Mucosa of gallbladder (tissue), 1 donor: ENCODE measurements around the gene BORCS8. TPM values are rescaled to one million over a fixed set of nuclear protein-coding genes. Genes with fewer than 3 reads are reported as not detected.
A peak's percentile ranks its signal among the peaks of the same experiment; 100 is the strongest.
"Not testable (repeated sequence)": the region's sequence is repeated elsewhere in the genome, so short reads cannot be mapped to it uniquely, and the experiment has no call there.

Experiments
- DNase-seq: peaks from one replicate; pipeline ENCODE4 v3.0.0-alpha.2; 2020; ENCODE audit warnings: low spot score
- total RNA-seq: library from RNA; stranded (reverse); gene quantifications from one replicate; pipeline ENCODE4 v1.2.1, GENCODE V29; 2021
- donor health status: DM: no; HTN: no; CAD: no.

The BORCS8 gene
- total RNA-seq: 29.8 TPM

- peak; percentile 100 for DNase-seq
Measured at GRCh38 chr19:19192078-19192882, at the start of gene BORCS8, which contains the start of gene RFXANK. TSS of gene BORCS8 (minus strand) at chr19:19192152. CDS start at chr19:19192117, 35 bp downstream. TSS of gene RFXANK (plus strand) at chr19:19192258. CDS start at chr19:19193947, 1,689 bp downstream.

- DNase-seq: no peak
Measured at GRCh38 chr19:19240476-19240875, 48.5 kb upstream of the BORCS8 start.

GRCh38 chr19:19239675-19240074, 47.7 kb upstream of the BORCS8 start:
- no peak for DNase-seq

- DNase-seq: no peak
Measured at GRCh38 chr19:19238126-19238894, 46.4 kb upstream of the BORCS8 start.

- DNase-seq: no peak
Measured at GRCh38 chr19:19236173-19236572, 44.2 kb upstream of the BORCS8 start.

- no peak for DNase-seq
Measured at GRCh38 chr19:19234220-19234816, 42.4 kb upstream of the BORCS8 start.

- no peak for DNase-seq
Measured at GRCh38 chr19:19232261-19232721, 40.3 kb upstream of the BORCS8 start.

- no peak for DNase-seq
Measured at GRCh38 chr19:19230999-19231398, 39.0 kb upstream of the BORCS8 start.

GRCh38 chr19:19229701-19230100, 37.7 kb upstream of the BORCS8 start:
- DNase-seq: no peak

GRCh38 chr19:19227217-19227616, 35.3 kb upstream of the BORCS8 start:
- DNase-seq: no peak

GRCh38 chr19:19226663-19227062, 34.7 kb upstream of the BORCS8 start:
- DNase-seq: no peak

GRCh38 chr19:19226204-19226603, 34.3 kb upstream of the BORCS8 start:
- DNase-seq: no peak

GRCh38 chr19:19224852-19225494, 33.0 kb upstream of the BORCS8 start:
- peak; percentile 44 for DNase-seq

GRCh38 chr19:19224150-19224851, 32.3 kb upstream of the BORCS8 start:
- DNase-seq: no peak

GRCh38 chr19:19223636-19224035, 31.7 kb upstream of the BORCS8 start:
- DNase-seq: no peak

- no peak for DNase-seq
Measured at GRCh38 chr19:19223060-19223459, 31.1 kb upstream of the BORCS8 start.

GRCh38 chr19:19221000-19221399, 29.0 kb upstream of the BORCS8 start:
- DNase-seq: not testable (repeated sequence)

- DNase-seq: no peak
Measured at GRCh38 chr19:19218911-19219310, 27.0 kb upstream of the BORCS8 start.

GRCh38 chr19:19217099-19217498, 25.1 kb upstream of the BORCS8 start:
- DNase-seq: no peak

- no peak for DNase-seq
Measured at GRCh38 chr19:19215792-19216191, 23.8 kb upstream of the BORCS8 start.

- DNase-seq: peak; percentile 20
Measured at GRCh38 chr19:19214892-19215291, 22.9 kb upstream of the BORCS8 start.
